Small intestine (tissue), 7 donors: Measurements from ENCODE around the gene ACADS. TPM values are rescaled to one million over a fixed set of nuclear protein-coding genes. Genes with fewer than 3 reads are reported as not detected.

Source experiments
- DNase-seq, 2 donors: peaks; one replicate each; pipeline versions ENCODE4 v3.0.0 to v3.0.0-alpha.2; 2013
- FAIRE-seq: peaks from 2 replicates; lab custom pipeline; 2012; peaks lifted over from hg19 to GRCh38; lab: Jason Lieb, UNC
- H3K27ac ChIP-seq, 3 donors: one replicate each; pipeline ENCODE4 v1.5.1; 2013; ENCODE audit warnings: low read length in 2 of 3, mild to moderate bottlenecking in 2 of 3, control low read depth in 1 of 3, inconsistent platforms in 1 of 3, low read depth in 1 of 3, moderate library complexity in 1 of 3
- H3K27me3 ChIP-seq, 3 donors: one replicate each; pipeline ENCODE4 v1.6.1; 2013; ENCODE audit warnings: low read length in 3 of 3, inconsistent platforms in 1 of 3; ENCODE audit not compliant: control insufficient read depth in 3 of 3, insufficient read depth in 3 of 3
- H3K36me3 ChIP-seq, 3 donors: one replicate each; pipeline ENCODE4 v1.6.1; 2013; ENCODE audit warnings: low read length in 3 of 3, inconsistent platforms in 1 of 3, low read depth in 1 of 3, mild to moderate bottlenecking in 1 of 3, moderate library complexity in 1 of 3; ENCODE audit not compliant: control insufficient read depth in 3 of 3, insufficient read depth in 2 of 3
- H3K4me1 ChIP-seq, 3 donors: one replicate each; pipeline ENCODE4 v1.6.1; 2013; ENCODE audit warnings: low read length in 2 of 3, inconsistent platforms in 1 of 3, low read depth in 1 of 3, mild to moderate bottlenecking in 1 of 3, moderate library complexity in 1 of 3; ENCODE audit not compliant: control insufficient read depth in 3 of 3, insufficient read depth in 2 of 3
- H3K4me3 ChIP-seq, 3 donors: one replicate each; pipeline ENCODE4 v1.5.1; 2013; ENCODE audit warnings: low read length in 3 of 3, control low read depth in 1 of 3, inconsistent platforms in 1 of 3, low read depth in 1 of 3, mild to moderate bottlenecking in 1 of 3, moderate library complexity in 1 of 3
- H3K9me3 ChIP-seq, 2 donors: one replicate each; pipeline ENCODE4 v1.6.1; 2013; ENCODE audit warnings: low read depth in 1 of 2, low read length in 1 of 2; ENCODE audit not compliant: control insufficient read depth in 2 of 2, insufficient read depth in 1 of 2
- WGBS, 3 donors: extraction: QIAGEN DNeasy Blood & Tissue Kit; methylation state at CpG; one replicate each; pipeline ENCODE4 v1.1.7; 2013; 5-methylcytosine and 5-hydroxymethylcytosine counted together
- polyA plus RNA-seq, 4 donors: library from polyadenylated mRNA; stranded (reverse) in 3 of 4; unstranded in 1 of 4; fragments of 200-250 nt in 3 of 4; fragments of 120-200 nt in 1 of 4; gene quantifications; one replicate each; pipeline versions ENCODE4 v1.2.1 to v1.2.3, GENCODE V29; 2013
- donor health status: healthy with polysubstance abuse.
- donor health status: control.
- donor health status: control.
- donor health status: Bipolar disorder and iron deficiency.
- donor health status: healthy.

ACADS gene
- polyA plus RNA-seq, 4 donors, result 65.3 to 359 (median 185) TPM

- no peak overlapping the region for H3K27ac ChIP-seq
- 15 to 19% (median 16%) methylated on average over 4 of the region's 4 CpGs for WGBS, 3 donors
- peaks cover 3 to 28% (median 6%) of the 10 kb centered on the region in 3 donors for H3K4me1 ChIP-seq
- H3K9me3 ChIP-seq, result no peaks in the 10 kb centered on the region
- peaks cover 0 to 42% (median 10%) of the 10 kb centered on the region in 3 donors for H3K36me3 ChIP-seq
- FAIRE-seq, result no peak
- DNase-seq, result peak; percentile 85 to 86
- no peaks in the 10 kb centered on the region for H3K27me3 ChIP-seq
- no peak overlapping the region for H3K4me3 ChIP-seq
These were observed 11.7 kb upstream of the ACADS start for GRCh38 chr12:120713861-120714482.

GRCh38 chr12:120718055-120718454, 7.6 kb upstream of the ACADS start:
- Histone ChIP-seq H3K27ac (peak overlapping the region in 2 of 3 donors; percentile 79 to 84), H3K36me3 (peaks cover 6 to 78% (median 16%) of the 10 kb centered on the region in 3 donors), H3K27me3 (no peaks in the 10 kb centered on the region), H3K4me3 (no peak overlapping the region), H3K9me3 (no peaks in the 10 kb centered on the region), H3K4me1 (peaks cover 8 to 36% (median 8%) of the 10 kb centered on the region in 3 donors)
- DNase-seq (no peak), FAIRE-seq (no peak)
- 59 to 89% (median 78%) methylated on average over 9 of the region's 9 CpGs for WGBS, 3 donors

- peak; percentile 59 for FAIRE-seq
- Histone ChIP-seq H3K36me3 (peaks cover 6 to 79% (median 19%) of the 10 kb centered on the region in 3 donors), H3K27me3 (no peaks in the 10 kb centered on the region), H3K4me1 (peaks cover 8 to 36% (median 8%) of the 10 kb centered on the region in 3 donors), H3K4me3 (no peak overlapping the region), H3K27ac (peak overlapping the region; percentile 52 to 84 (median 79)), H3K9me3 (no peaks in the 10 kb centered on the region)
- DNase-seq, result peak; percentile 76 to 93
- 12 to 68% (median 49%) methylated on average over 2 of the region's 2 CpGs for WGBS, 3 donors
These were observed 6.6 kb upstream of the ACADS start for GRCh38 chr12:120719072-120719471.

- Histone ChIP-seq H3K4me3 (no peak overlapping the region), H3K9me3 (no peaks in the 10 kb centered on the region), H3K36me3 (peaks cover 6 to 75% (median 19%) of the 10 kb centered on the region in 3 donors), H3K27ac (peak overlapping the region; percentile 52 to 84 (median 77)), H3K4me1 (peaks cover 8 to 36% (median 8%) of the 10 kb centered on the region in 3 donors), H3K27me3 (no peaks in the 10 kb centered on the region)
- 20 to 59% (median 42%) methylated on average over 11 of the region's 11 CpGs for WGBS, 3 donors
- FAIRE-seq (no peak), DNase-seq (peak; percentile 16 to 38)
These were observed 6.0 kb upstream of the ACADS start for GRCh38 chr12:120719496-120720233.

GRCh38 chr12:120720234-120720986, 5.2 kb upstream of the ACADS start:
- H3K4me3 ChIP-seq, result no peak overlapping the region
- DNase-seq, result peak; percentile 29 to 53
- H3K4me1 ChIP-seq, result peaks cover 8 to 42% (median 8%) of the 10 kb centered on the region in 3 donors
- H3K9me3 ChIP-seq, result no peaks in the 10 kb centered on the region
- no peak for FAIRE-seq
- peaks cover 6 to 70% (median 19%) of the 10 kb centered on the region in 3 donors for H3K36me3 ChIP-seq
- H3K27me3 ChIP-seq, result no peaks in the 10 kb centered on the region
- WGBS, 3 donors, result 32 to 58% (median 53%) methylated on average over 7 of the region's 7 CpGs
- H3K27ac ChIP-seq, result peak overlapping the region; percentile 33 to 84 (median 71)

- peaks cover 8 to 42% (median 9%) of the 10 kb centered on the region in 3 donors for H3K4me1 ChIP-seq
- H3K4me3 ChIP-seq, result no peak overlapping the region
- H3K27ac ChIP-seq, result no peak overlapping the region
- no peak for FAIRE-seq
- H3K36me3 ChIP-seq, result peaks cover 6 to 66% (median 19%) of the 10 kb centered on the region in 3 donors
- no peaks in the 10 kb centered on the region for H3K27me3 ChIP-seq
- H3K9me3 ChIP-seq, result no peaks in the 10 kb centered on the region
- 91 to 93% (median 92%) methylated on average over 10 of the region's 10 CpGs for WGBS, 3 donors
- DNase-seq, result no peak
These were observed 4.4 kb upstream of the ACADS start for GRCh38 chr12:120720987-120721801.

GRCh38 chr12:120721866-120722265, 3.8 kb upstream of the ACADS start:
- peaks cover 6 to 64% (median 18%) of the 10 kb centered on the region in 3 donors for H3K36me3 ChIP-seq
- no peaks in the 10 kb centered on the region for H3K9me3 ChIP-seq
- H3K27ac ChIP-seq, result no peak overlapping the region
- 90 to 96% (median 91%) methylated on average over 3 of the region's 3 CpGs for WGBS, 3 donors
- DNase-seq, result no peak
- FAIRE-seq, result no peak
- H3K4me3 ChIP-seq, result no peak overlapping the region
- H3K27me3 ChIP-seq, result no peaks in the 10 kb centered on the region
- H3K4me1 ChIP-seq, result peaks cover 8 to 48% (median 12%) of the 10 kb centered on the region in 3 donors
